ENCODE results near the gene SMAD6.
A peak's percentile ranks its signal among the peaks of the same experiment; 100 is the strongest.

The SMAD6 gene

GRCh38 chr15:66704803-66705153 is 2.7 kb downstream of the SMAD6 start:
- peaks cover 39% of the 10 kb centered on the region for H3K27me3 ChIP-seq (ENCODE audit: insufficient read depth, low read length)
- H3K4me3 ChIP-seq (ENCODE audit: low read length), result peak overlapping the region; percentile 86
- H3K27ac ChIP-seq (ENCODE audit: low read depth, low read length), result no peak overlapping the region
- H3K36me3 ChIP-seq (ENCODE audit: insufficient read depth, low read length), result no peaks in the 10 kb centered on the region
- peaks cover 29% of the 10 kb centered on the region for H3K4me1 ChIP-seq (ENCODE audit: insufficient read depth, low read length)
- H3K9ac ChIP-seq (ENCODE audit: low read depth, low read length), result 0 out of 2 replicates have a peak overlapping the region, but pooled peaks have one; percentile 2
- WGBS, result 61% methylated on average over 1 of the region's 1 CpG
- H3K9me3 ChIP-seq (ENCODE audit: insufficient read depth, low read depth, low read length), result no peaks in the 10 kb centered on the region

- H3K4me3 ChIP-seq (ENCODE audit: low read length), result peak overlapping the region; percentile 86; the same call in 1 of the 2 replicates
- peaks cover 23% of the 10 kb centered on the region for H3K4me1 ChIP-seq (ENCODE audit: insufficient read depth, low read length)
- H3K27ac ChIP-seq (ENCODE audit: low read depth, low read length), result no peak overlapping the region
- WGBS, result 83% methylated on average over 6 of the region's 6 CpGs
- H3K36me3 ChIP-seq (ENCODE audit: insufficient read depth, low read length), result no peaks in the 10 kb centered on the region
- peaks cover 32% of the 10 kb centered on the region for H3K27me3 ChIP-seq (ENCODE audit: insufficient read depth, low read length)
- no peaks in the 10 kb centered on the region for H3K9me3 ChIP-seq (ENCODE audit: insufficient read depth, low read depth, low read length)
- H3K9ac ChIP-seq (ENCODE audit: low read depth, low read length), result 0 out of 2 replicates have a peak overlapping the region, but pooled peaks have one; percentile 2
Observed at GRCh38 chr15:66705277-66706146, 3.5 kb downstream of the SMAD6 start.

GRCh38 chr15:66706225-66706732 is 4.2 kb downstream of the SMAD6 start:
- H3K4me1 ChIP-seq (ENCODE audit: insufficient read depth, low read length), result peaks cover 23% of the 10 kb centered on the region
- H3K4me3 ChIP-seq (ENCODE audit: low read length), result no peak overlapping the region
- no peak overlapping the region for H3K9ac ChIP-seq (ENCODE audit: low read depth, low read length)
- H3K27me3 ChIP-seq (ENCODE audit: insufficient read depth, low read length), result peaks cover 29% of the 10 kb centered on the region
- H3K9me3 ChIP-seq (ENCODE audit: insufficient read depth, low read depth, low read length), result no peaks in the 10 kb centered on the region
- WGBS, result 94% methylated on average over 22 of the region's 22 CpGs
- no peaks in the 10 kb centered on the region for H3K36me3 ChIP-seq (ENCODE audit: insufficient read depth, low read length)
- no peak overlapping the region for H3K27ac ChIP-seq (ENCODE audit: low read depth, low read length)

GRCh38 chr15:66706840-66707239 is 4.8 kb downstream of the SMAD6 start:
- H3K36me3 ChIP-seq (ENCODE audit: insufficient read depth, low read length), result no peaks in the 10 kb centered on the region

GRCh38 chr15:66707310-66708082 is 5.5 kb downstream of the SMAD6 start:
- 27% methylated on average over 14 of the region's 16 CpGs for WGBS
- Histone ChIP-seq H3K9me3 (ENCODE audit: insufficient read depth, low read depth, low read length) (no peaks in the 10 kb centered on the region), H3K36me3 (ENCODE audit: insufficient read depth, low read length) (no peaks in the 10 kb centered on the region), H3K27me3 (ENCODE audit: insufficient read depth, low read length) (peaks cover 29% of the 10 kb centered on the region), H3K4me3 (ENCODE audit: low read length) (no peak overlapping the region), H3K4me1 (ENCODE audit: insufficient read depth, low read length) (peaks cover 23% of the 10 kb centered on the region), H3K27ac (ENCODE audit: low read depth, low read length) (no peak overlapping the region), H3K9ac (ENCODE audit: low read depth, low read length) (0 out of 2 replicates have a peak overlapping the region, but pooled peaks have one; percentile 6)

More at GRCh38 chr15:66706840-66707239, 4.8 kb downstream of the SMAD6 start:
- Histone ChIP-seq H3K9ac (ENCODE audit: low read depth, low read length) (no peak overlapping the region), H3K27me3 (ENCODE audit: insufficient read depth, low read length) (peaks cover 29% of the 10 kb centered on the region), H3K4me1 (ENCODE audit: insufficient read depth, low read length) (peaks cover 23% of the 10 kb centered on the region), H3K9me3 (ENCODE audit: insufficient read depth, low read depth, low read length) (no peaks in the 10 kb centered on the region), H3K4me3 (ENCODE audit: low read length) (no peak overlapping the region), H3K27ac (ENCODE audit: low read depth, low read length) (no peak overlapping the region)
- 79% methylated on average over 6 of the region's 6 CpGs for WGBS

GRCh38 chr15:66708389-66708788 is 6.4 kb downstream of the SMAD6 start:
- H3K36me3 ChIP-seq (ENCODE audit: insufficient read depth, low read length), result no peaks in the 10 kb centered on the region
- peaks cover 23% of the 10 kb centered on the region for H3K4me1 ChIP-seq (ENCODE audit: insufficient read depth, low read length)
- H3K27ac ChIP-seq (ENCODE audit: low read depth, low read length), result no peak overlapping the region
- H3K27me3 ChIP-seq (ENCODE audit: insufficient read depth, low read length), result peaks cover 22% of the 10 kb centered on the region
- no peak overlapping the region for H3K9ac ChIP-seq (ENCODE audit: low read depth, low read length)
- WGBS, result 91% methylated on average over 7 of the region's 7 CpGs
- H3K9me3 ChIP-seq (ENCODE audit: insufficient read depth, low read depth, low read length), result no peaks in the 10 kb centered on the region
- H3K4me3 ChIP-seq (ENCODE audit: low read length), result no peak overlapping the region

- Histone ChIP-seq H3K9ac (ENCODE audit: low read depth, low read length) (no peak overlapping the region), H3K4me3 (ENCODE audit: low read length) (no peak overlapping the region), H3K27me3 (ENCODE audit: insufficient read depth, low read length) (peaks cover 7% of the 10 kb centered on the region), H3K27ac (ENCODE audit: low read depth, low read length) (no peak overlapping the region), H3K4me1 (ENCODE audit: insufficient read depth, low read length) (peaks cover 26% of the 10 kb centered on the region), H3K9me3 (ENCODE audit: insufficient read depth, low read depth, low read length) (no peaks in the 10 kb centered on the region), H3K36me3 (ENCODE audit: insufficient read depth, low read length) (no peaks in the 10 kb centered on the region)
- WGBS, result 98% methylated on average over 5 of the region's 5 CpGs
Observed at GRCh38 chr15:66709884-66710283, 7.8 kb downstream of the SMAD6 start.

- peaks cover 4% of the 10 kb centered on the region; the same call in 1 of the 2 replicates for H3K36me3 ChIP-seq (ENCODE audit: insufficient read depth, low read length)
- H3K4me3 ChIP-seq (ENCODE audit: low read length), result no peak overlapping the region
- H3K27me3 ChIP-seq (ENCODE audit: insufficient read depth, low read length), result no peaks in the 10 kb centered on the region
- peaks cover 34% of the 10 kb centered on the region for H3K4me1 ChIP-seq (ENCODE audit: insufficient read depth, low read length)
- 35% methylated on average over 1 of the region's 2 CpGs for WGBS
- no peaks in the 10 kb centered on the region for H3K9me3 ChIP-seq (ENCODE audit: insufficient read depth, low read depth, low read length)
- H3K27ac ChIP-seq (ENCODE audit: low read depth, low read length), result no peak overlapping the region
- no peak overlapping the region for H3K9ac ChIP-seq (ENCODE audit: low read depth, low read length)
Observed at GRCh38 chr15:66711260-66711659, 9.2 kb downstream of the SMAD6 start.

GRCh38 chr15:66711862-66712261 is 9.8 kb downstream of the SMAD6 start:
- WGBS, result 94% methylated on average over 5 of the region's 5 CpGs
- H3K36me3 ChIP-seq (ENCODE audit: insufficient read depth, low read length), result peaks cover 8% of the 10 kb centered on the region
- no peak overlapping the region for H3K4me3 ChIP-seq (ENCODE audit: low read length)
- H3K9me3 ChIP-seq (ENCODE audit: insufficient read depth, low read depth, low read length), result no peaks in the 10 kb centered on the region
- no peak overlapping the region for H3K9ac ChIP-seq (ENCODE audit: low read depth, low read length)
- peaks cover 30% of the 10 kb centered on the region for H3K4me1 ChIP-seq (ENCODE audit: insufficient read depth, low read length)
- H3K27ac ChIP-seq (ENCODE audit: low read depth, low read length), result no peak overlapping the region
- H3K27me3 ChIP-seq (ENCODE audit: insufficient read depth, low read length), result no peaks in the 10 kb centered on the region

GRCh38 chr15:66713843-66714508 is 11.9 kb downstream of the SMAD6 start:
- no peak overlapping the region for H3K9ac ChIP-seq (ENCODE audit: low read depth, low read length)
- no peaks in the 10 kb centered on the region for H3K9me3 ChIP-seq (ENCODE audit: insufficient read depth, low read depth, low read length)
- peaks cover 18% of the 10 kb centered on the region for H3K4me1 ChIP-seq (ENCODE audit: insufficient read depth, low read length)
- H3K27me3 ChIP-seq (ENCODE audit: insufficient read depth, low read length), result no peaks in the 10 kb centered on the region
- H3K36me3 ChIP-seq (ENCODE audit: insufficient read depth, low read length), result peaks cover 18% of the 10 kb centered on the region
- WGBS, result 87% methylated on average over 8 of the region's 8 CpGs
- no peak overlapping the region for H3K27ac ChIP-seq (ENCODE audit: low read depth, low read length)
- H3K4me3 ChIP-seq (ENCODE audit: low read length), result no peak overlapping the region
